HepG2 (cell line): ENCODE results near the gene MAP3K14. TPM values are rescaled to one million over a fixed set of nuclear protein-coding genes. Genes with fewer than 3 reads are reported as not detected.

Experiments
- ATAC-seq: fragments of 200-7000 bp; cut with Tn5 transposase; 3 replicates; pipeline ENCODE4 v1.9.1; 2020; ENCODE audit warnings: mild to moderate bottlenecking, moderate library complexity
- BruUV-seq: library from RNA; stranded (reverse); fragments of 400-500 nt; replicated peaks from 2 replicates; lab custom pipeline; 2021; lab: Mats Ljungman, UMichigan
- CTCF ChIA-PET: fragments of 300-600 bp; formaldehyde crosslinking; extraction: SDS; loops from one replicate; lab custom pipeline; 2021; ENCODE audit warnings: low total read pairs, inconsistent platforms, low intra/inter-chr PET ratio; lab: Yijun Ruan, JAX
- POLR2A ChIA-PET: fragments of 350-600 bp; sonication (Branson Sonifier 250); formaldehyde crosslinking; loops from one replicate; lab custom pipeline; 2020; ENCODE audit warnings: antibody characterized with exemption, inconsistent platforms; lab: Yijun Ruan, JAX
- DNase-seq: peaks from one replicate; pipeline ENCODE4 v3.0.0-alpha.2; 2015; ENCODE audit warnings: low spot score
- FAIRE-seq: peaks from 3 replicates; lab custom pipeline; 2011; peaks lifted over from hg19 to GRCh38; lab: Jason Lieb, UNC
- H2AFZ ChIP-seq: one replicate; pipeline ENCODE4 v1.6.1; 2011; ENCODE audit warnings: low read length, inconsistent platforms
- H3K27ac ChIP-seq: fragments of 300-600 bp; 3 replicates; pipeline ENCODE4 v1.8.0; 2011; ENCODE audit warnings: mixed run types, mild to moderate bottlenecking, mixed read lengths, low read length, inconsistent platforms; ENCODE audit not compliant: insufficient read depth; ENCODE audit errors: extremely low read length
- H3K27me3 ChIP-seq, 2 experiments: fragments of 200-600 bp in 1 of 2; 2 replicates in 1 of 2; 3 replicates in 1 of 2; pipeline versions ENCODE4 v1.6.0 to v1.8.0; 2011; ENCODE audit warnings: low read length in 2 of 2, mild to moderate bottlenecking in 2 of 2, moderate library complexity in 2 of 2, inconsistent platforms in 1 of 2; ENCODE audit not compliant: insufficient read depth in 2 of 2, control insufficient read depth in 1 of 2
- H3K36me3 ChIP-seq, 2 experiments: fragments of 200-600 bp in 1 of 2; replicated peaks in 1 of 2; 2 replicates in 1 of 2; 3 replicates in 1 of 2; pipeline versions ENCODE4 v1.5.1 to v1.8.0; 2011; ENCODE audit warnings: low read length in 2 of 2, inconsistent platforms in 1 of 2; ENCODE audit not compliant: insufficient read depth in 2 of 2, control insufficient read depth in 1 of 2
- H3K4me1 ChIP-seq: 2 replicates; pipeline ENCODE4 v1.5.1; 2012; ENCODE audit warnings: low read length, inconsistent platforms; ENCODE audit not compliant: insufficient read depth
- H3K4me2 ChIP-seq: 2 replicates; pipeline ENCODE4 v1.6.0; 2011; ENCODE audit warnings: low read depth, low read length, inconsistent platforms
- H3K4me3 ChIP-seq, 3 experiments: fragments of 200-600 bp in 1 of 3; sonication (generic), shearing (Covaris generic) in 1 of 3; replicated peaks in 1 of 3; 2 replicates each; pipeline ENCODE4 v1.5.1; 2011 to 2016; ENCODE audit warnings: low read length in 3 of 3, inconsistent platforms in 2 of 3, low read depth in 2 of 3, mild to moderate bottlenecking in 2 of 3, control low read depth in 1 of 3, mixed read lengths in 1 of 3; ENCODE audit not compliant: insufficient read depth in 1 of 3
- H3K79me2 ChIP-seq: one replicate; pipeline ENCODE4 v1.6.1; 2011; ENCODE audit warnings: low read length, inconsistent platforms; ENCODE audit not compliant: insufficient read depth
- H3K9ac ChIP-seq: 2 replicates; pipeline ENCODE4 v1.6.0; 2011; ENCODE audit warnings: mild to moderate bottlenecking, low read depth, low read length, inconsistent platforms; ENCODE audit not compliant: insufficient read depth
- H3K9me3 ChIP-seq: 2 replicates; pipeline ENCODE4 v1.5.1; 2012; ENCODE audit warnings: mild to moderate bottlenecking, low read length
- H4K20me1 ChIP-seq: 2 replicates; pipeline ENCODE4 v1.6.0; 2011; ENCODE audit warnings: inconsistent platforms, mild to moderate bottlenecking, low read length, moderate library complexity; ENCODE audit not compliant: insufficient read depth
- HHEX ChIP-seq: IDR thresholded peaks from 2 replicates; pipeline ENCODE4 v1.6.1; 2016; ENCODE audit warnings: control low read depth
- HMG20B ChIP-seq: conservative IDR thresholded peaks from 2 replicates; pipeline ENCODE4 v1.6.1; 2016; ENCODE audit warnings: missing genetic modification reagents, missing compliant biosample characterization
- PAWR ChIP-seq: sonication (generic); formaldehyde crosslinking; IDR thresholded peaks from 2 replicates; pipeline ENCODE4 v1.4.0; 2020; ENCODE audit warnings: missing genetic modification reagents, mild to moderate bottlenecking, borderline replicate concordance
- RORA ChIP-seq: sonication (generic); formaldehyde crosslinking; IDR thresholded peaks from 2 replicates; pipeline ENCODE4 v1.5.0; 2020; ENCODE audit warnings: mild to moderate bottlenecking, missing genetic modification reagents, moderate library complexity
- SNAI1 ChIP-seq: sonication (generic); formaldehyde crosslinking; IDR thresholded peaks from 2 replicates; pipeline ENCODE4 v1.5.0; 2020; ENCODE audit warnings: mild to moderate bottlenecking, missing genetic modification reagents, borderline replicate concordance
- STAG1 ChIP-seq: sonication (generic); formaldehyde crosslinking; IDR thresholded peaks from 2 replicates; pipeline ENCODE4 v1.4.0; 2020; ENCODE audit warnings: missing genetic modification reagents
- ZNF225 ChIP-seq: sonication (generic); formaldehyde crosslinking; IDR thresholded peaks from 2 replicates; pipeline ENCODE4 v1.4.0; 2020; ENCODE audit warnings: mild to moderate bottlenecking, missing genetic modification reagents
- ZNF430 ChIP-seq: sonication (generic); formaldehyde crosslinking; IDR thresholded peaks from 2 replicates; pipeline ENCODE4 v1.9.0; 2021; ENCODE audit warnings: mild to moderate bottlenecking, missing genetic modification reagents
- ZNF543 ChIP-seq: sonication (generic); formaldehyde crosslinking; IDR thresholded peaks from 2 replicates; pipeline ENCODE4 v1.4.0; 2020; ENCODE audit warnings: mild to moderate bottlenecking, missing genetic modification reagents
- WGBS: methylation state at CpG from one replicate; pipeline ENCODE4 v1.1.6; 2017; ENCODE audit warnings: low lambda C conversion rate; 5-methylcytosine and 5-hydroxymethylcytosine counted together
- in situ Hi-C: cut with HindIII; loops from 2 replicates; pipeline ENCODE4 v1.10.0; 2017; ENCODE audit warnings: low pct_unique_long_range_greater_than_20kb; ENCODE audit not compliant: extremely low pct_ligation_motif_present
- intact Hi-C: fragments of 100-400 bp; cut with micrococcal nuclease; formaldehyde crosslinking; loops from one replicate; pipeline ENCODE4 v1.10.0; 2022; ENCODE audit not compliant: unreplicated experiment
- polyA plus RNA-seq, 8 experiments: library from polyadenylated mRNA; depleted of rRNA in 3 of 8; stranded (reverse) in 7 of 8; unstranded in 1 of 8; fragments of >200 nt; fragmentation: Illumina TruSeq in 4 of 8; extraction: Trizol in 4 of 8; gene quantifications; 2 replicates each; pipeline versions ENCODE4 v1.2.1 to v1.2.3, GENCODE V29; 2011 to 2016; ENCODE audit warnings: low read depth in 4 of 8, missing spikeins in 1 of 8, mixed read lengths in 1 of 8; ENCODE audit not compliant: insufficient read depth in 1 of 8
- total RNA-seq, 5 experiments: library from RNA; depleted of rRNA; stranded (reverse); fragments of >200 nt; fragmentation: Illumina TruSeq; extraction: Trizol; gene quantifications; 2 replicates each; pipeline ENCODE4 v1.2.3, GENCODE V29; 2016; ENCODE audit warnings: low read depth in 1 of 5
- TF ChIP-seq, protein P1 (sequence below): sonication (generic); formaldehyde crosslinking; IDR thresholded peaks from 2 replicates; pipeline ENCODE4 v1.9.0; 2022; ENCODE audit warnings: missing genetic modification reagents, mild to moderate bottlenecking, borderline replicate concordance

MAP3K14 gene
- total and polyA plus RNA-seq, 2 of the 13 experiments (the other 11 are each of a cell fraction or from before 2014, with no cell fraction given), result 2.6 TPM

DNA sequence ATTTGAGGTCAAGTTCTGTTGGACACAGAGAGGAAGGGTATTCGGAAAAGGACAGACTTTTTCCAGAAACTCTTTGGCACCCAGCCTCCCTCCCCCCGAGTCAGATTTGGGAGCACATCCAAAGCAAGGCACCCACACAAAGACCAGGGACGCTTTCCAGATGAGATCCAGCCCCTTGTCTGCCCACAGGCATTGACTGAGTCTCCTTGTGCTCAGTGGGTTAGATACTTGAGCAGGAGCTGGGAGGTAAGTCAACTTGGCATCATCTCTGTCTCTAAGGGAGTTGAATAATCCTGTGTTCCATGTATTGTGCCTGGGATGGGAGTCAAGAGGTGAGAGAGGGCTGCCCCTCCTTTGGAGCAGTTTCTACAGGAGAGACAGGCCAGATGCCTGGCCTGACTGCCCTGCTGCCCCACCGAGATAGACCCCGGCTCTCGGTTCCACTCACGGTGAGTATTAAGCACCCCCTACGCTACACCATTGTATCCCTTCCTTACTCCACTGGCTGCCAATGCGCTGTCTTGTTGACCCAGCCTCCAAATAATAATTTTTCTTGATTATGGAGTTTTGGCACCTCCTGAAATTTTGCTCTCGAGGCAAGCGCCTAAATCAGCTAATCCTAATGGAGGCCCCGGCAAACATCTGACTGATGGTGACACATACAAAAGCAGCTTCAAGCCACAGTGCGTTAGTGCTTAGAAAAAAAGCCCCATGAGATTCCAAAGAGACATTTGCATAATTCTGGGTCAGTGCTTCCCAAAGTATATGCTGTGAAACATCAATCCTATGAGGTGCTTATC lies 29.6 kb upstream of the MAP3K14 start:
- CTCF ChIA-PET, result no interaction called here
- in situ Hi-C loops (no loop called here), intact Hi-C loops (no loop called here)
- no peak for DNase-seq
- Histone ChIP-seq H3K36me3 (no peaks in the 10 kb centered on the region), H4K20me1 (no peaks in the 10 kb centered on the region), H3K27ac (no peak overlapping the region), H3K79me2 (no peaks in the 10 kb centered on the region), H3K27me3 (no peaks in the 10 kb centered on the region), H3K9me3 (no peaks in the 10 kb centered on the region), H3K9ac (no peak overlapping the region), H3K4me1 (peaks cover 15% of the 10 kb centered on the region), H2AFZ (no peak overlapping the region), H3K4me2 (no peak overlapping the region), H3K4me3 (no peak overlapping the region)
- POLR2A ChIA-PET, result no interaction called here
- TF ChIP-seq RORA (CRISPR knock-in tag), result no peak
- no peak for TF ChIP-seq HHEX
- TF ChIP-seq SNAI1, result no peak
- TF ChIP-seq ZNF543 (CRISPR knock-in tag), result no peak
- no peak for TF ChIP-seq HMG20B
- TF ChIP-seq STAG1 (CRISPR knock-in tag), result no peak
- TF ChIP-seq ZNF430 (CRISPR knock-in tag), result no peak
- no peak for TF ChIP-seq PAWR (CRISPR knock-in tag)
- no peak for TF ChIP-seq ZNF225 (CRISPR knock-in tag)
- TF ChIP-seq, protein P1, sequence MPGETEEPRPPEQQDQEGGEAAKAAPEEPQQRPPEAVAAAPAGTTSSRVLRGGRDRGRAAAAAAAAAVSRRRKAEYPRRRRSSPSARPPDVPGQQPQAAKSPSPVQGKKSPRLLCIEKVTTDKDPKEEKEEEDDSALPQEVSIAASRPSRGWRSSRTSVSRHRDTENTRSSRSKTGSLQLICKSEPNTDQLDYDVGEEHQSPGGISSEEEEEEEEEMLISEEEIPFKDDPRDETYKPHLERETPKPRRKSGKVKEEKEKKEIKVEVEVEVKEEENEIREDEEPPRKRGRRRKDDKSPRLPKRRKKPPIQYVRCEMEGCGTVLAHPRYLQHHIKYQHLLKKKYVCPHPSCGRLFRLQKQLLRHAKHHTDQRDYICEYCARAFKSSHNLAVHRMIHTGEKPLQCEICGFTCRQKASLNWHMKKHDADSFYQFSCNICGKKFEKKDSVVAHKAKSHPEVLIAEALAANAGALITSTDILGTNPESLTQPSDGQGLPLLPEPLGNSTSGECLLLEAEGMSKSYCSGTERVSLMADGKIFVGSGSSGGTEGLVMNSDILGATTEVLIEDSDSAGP (CRISPR knock-in tag), result no peak
- no TSS peak for BruUV-seq
- no peak for ATAC-seq
- no peak for FAIRE-seq
- 73% methylated on average over 13 of the region's 13 CpGs for WGBS
